ENCODE results near the gene GALNT4.

GALNT4 gene

DNA sequence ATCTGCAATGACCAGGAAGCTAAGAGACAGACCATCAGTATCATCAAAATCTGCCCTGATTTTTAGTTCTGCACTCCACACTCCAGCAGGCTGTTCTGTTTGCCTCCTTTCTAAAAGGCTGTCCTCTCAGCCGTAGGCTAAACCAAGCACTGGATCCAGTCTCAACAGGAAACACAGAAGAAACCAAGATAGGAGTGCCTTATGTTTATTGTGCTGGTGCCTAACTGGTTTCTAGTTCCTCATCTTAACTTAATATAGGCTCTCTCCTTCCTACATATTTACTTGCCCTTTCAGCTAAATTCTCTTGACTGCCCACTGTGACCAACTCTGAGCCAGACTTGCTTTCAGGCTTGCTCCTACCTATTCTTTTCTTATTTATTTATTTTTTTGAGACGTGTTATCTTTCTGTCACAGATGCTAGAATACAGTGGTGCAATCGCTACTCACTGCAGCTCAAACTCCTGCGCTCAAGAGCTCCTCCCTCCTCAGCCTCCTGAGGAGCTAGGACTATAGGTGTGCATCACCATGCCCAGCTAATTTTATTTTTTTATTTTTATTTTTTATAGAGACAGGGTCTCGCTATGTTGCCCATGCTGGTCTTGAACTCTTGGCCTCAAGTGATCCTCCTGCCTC, 30.8 kb downstream of the GALNT4 start:
- DNase-seq (ENCODE audit: low spot score) = no peak

DNA sequence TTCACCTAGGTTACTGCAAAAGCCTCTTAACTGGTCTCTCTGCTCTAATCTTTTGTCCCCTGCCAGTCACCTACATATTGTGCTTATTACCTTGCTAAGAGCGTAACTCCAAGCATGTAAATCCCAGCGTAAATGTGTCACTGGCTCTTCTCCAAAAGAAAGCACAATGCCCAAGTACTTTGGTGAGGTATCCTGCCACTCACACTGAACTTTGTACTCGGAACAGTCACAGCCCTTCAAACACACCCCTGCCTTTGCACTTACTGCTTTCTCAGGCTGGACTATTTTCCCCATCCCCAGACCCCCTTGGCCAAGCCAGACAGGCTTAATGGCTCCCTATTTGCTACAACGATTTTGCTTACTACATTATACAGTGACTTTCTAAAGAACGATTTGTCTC, 31.7 kb downstream of the GALNT4 start:
- DNase-seq (ENCODE audit: low spot score) = no peak

DNA sequence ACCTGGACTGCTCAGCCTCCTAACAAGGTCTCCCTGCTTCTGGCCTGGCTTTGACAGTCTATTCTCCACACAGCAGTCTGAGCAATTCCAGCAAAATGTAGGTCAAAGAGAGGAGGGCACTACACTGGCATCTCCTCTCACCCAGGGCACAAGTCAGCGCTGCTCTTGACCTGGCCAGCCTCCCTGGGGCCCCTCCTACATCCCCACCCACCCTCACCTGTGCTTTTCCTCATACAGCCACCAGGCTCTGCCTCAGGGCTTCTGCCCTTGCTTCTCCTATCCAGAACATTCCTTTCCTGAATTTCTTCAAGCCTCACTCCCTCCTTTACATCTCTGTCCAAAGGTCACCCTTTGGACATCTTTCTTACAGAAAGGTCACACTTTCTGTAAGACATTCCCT, 33.7 kb downstream of the GALNT4 start:
- DNase-seq (ENCODE audit: low spot score) = no peak

DNA sequence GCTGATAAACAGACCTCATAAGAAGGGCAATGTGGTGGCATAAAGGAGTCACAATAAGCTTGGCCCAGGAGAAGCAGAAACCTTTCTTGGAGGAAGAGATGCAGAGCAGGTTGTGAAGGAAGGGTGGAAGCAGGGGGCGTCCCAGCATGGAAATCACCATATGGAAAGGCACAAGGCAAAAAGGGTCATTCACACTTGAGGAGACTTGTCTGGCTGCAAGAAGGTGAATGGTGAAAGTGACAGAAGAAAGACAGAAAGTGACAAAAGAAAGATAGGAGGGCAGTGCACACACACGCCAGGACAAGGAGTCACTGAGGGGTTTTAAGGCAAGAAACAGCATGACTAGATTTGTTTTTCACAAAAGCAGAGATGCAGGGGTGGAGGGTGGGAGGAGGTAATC, 38.3 kb downstream of the GALNT4 start:
- no peak for DNase-seq (ENCODE audit: low spot score)

DNA sequence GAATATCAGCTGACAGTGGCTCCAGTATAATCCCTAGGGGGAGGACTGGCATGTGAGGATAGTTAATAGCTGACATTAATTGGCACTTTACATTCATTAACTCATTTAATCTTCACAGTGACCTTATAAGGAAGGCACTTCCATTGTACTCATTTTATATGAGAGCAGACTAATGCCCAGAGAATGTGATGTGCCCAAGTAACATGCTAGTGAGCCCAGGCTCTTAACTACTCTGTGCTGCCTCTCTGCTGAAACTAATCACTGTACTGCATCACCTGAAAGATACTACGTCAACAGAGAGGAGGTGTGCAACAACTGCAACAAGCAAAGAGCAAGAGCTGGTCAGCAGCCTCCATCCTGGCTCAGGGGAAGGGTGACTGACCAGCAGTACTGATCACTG, 40.1 kb downstream of the GALNT4 start:
- DNase-seq (ENCODE audit: low spot score) = no peak

DNA sequence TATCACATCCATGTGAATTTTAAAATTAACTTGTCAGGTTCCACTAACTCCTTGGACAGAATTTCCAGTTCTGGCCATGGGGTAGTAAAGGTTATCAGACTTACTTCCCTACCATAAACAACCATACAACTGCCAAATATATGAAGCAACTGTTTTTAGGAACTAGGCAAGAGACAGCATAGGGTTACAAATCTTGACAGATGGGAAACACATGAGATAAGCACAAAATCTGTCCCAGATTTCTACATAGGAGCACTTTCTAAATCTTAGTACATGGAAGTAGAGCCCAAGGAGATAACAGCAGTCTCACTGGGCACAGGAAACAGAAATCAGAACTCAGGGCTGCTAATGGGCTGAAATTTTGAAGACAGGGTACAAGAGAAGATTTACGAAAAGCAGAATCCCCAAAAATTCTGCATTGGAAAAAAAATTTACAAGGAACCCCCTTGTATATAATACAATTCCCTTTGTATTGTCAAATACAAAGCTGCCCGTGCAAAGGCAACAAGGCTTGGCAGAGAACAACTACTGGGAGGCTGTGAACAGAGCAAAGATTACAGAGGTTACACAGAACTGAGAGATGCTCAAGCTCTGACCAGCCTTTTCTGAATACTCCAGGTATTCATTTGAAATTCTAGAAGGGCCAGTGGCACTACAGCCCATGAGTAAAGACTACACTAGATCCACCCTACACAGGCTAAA, 43.2 kb downstream of the GALNT4 start:
- DNase-seq (ENCODE audit: low spot score) = no peak

DNA sequence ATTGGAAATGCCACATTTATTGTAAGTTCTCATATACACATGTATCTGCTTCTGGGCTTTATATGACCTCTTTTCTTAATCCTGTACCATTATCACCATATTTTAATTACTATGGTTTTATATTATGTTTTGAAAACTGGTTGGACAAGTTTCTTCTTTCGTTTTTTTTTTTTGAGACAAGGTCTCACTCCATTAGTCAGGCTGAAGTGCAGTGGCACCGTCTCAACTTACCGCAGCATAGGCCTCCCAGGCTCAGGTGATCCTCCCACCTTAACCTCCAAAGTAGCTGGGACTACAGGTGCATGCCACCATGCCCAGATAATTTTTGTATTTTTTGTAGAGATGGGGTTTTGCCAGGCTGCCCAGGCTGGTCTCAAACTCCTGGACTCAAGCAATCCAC, 44.6 kb downstream of the GALNT4 start:
- no peak for DNase-seq (ENCODE audit: low spot score)

DNA sequence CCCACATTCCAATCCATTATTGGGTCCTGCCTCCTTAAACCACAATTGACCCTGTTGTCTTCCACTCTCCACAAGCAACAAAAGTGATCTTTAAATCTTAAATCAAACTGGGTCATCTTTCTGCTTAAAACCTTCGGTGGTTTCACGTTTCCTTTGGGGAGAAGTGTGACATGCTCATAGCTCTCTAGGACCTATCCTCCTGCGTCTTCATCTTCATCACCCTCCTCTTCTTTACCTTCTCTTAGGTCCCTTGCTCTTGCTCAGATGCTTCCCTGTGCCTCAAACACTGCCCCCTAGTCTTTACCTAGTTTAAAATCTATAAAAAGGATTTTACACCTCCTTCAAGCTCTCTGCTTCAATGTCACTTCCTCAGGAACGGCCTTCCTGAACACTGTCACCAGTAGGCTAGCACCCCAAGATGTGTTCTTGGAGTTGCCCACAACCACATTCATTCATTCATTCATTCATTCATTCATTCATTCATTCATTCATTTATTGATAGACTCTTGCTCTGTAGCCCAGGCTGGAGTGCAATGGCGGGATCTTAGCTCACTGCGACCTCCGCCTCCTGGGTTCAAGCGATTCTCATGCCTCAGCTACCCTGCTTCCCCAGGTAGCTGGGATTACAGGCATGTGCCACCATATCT, 46.8 kb downstream of the GALNT4 start:
- DNase-seq (ENCODE audit: low spot score) = no peak

DNA sequence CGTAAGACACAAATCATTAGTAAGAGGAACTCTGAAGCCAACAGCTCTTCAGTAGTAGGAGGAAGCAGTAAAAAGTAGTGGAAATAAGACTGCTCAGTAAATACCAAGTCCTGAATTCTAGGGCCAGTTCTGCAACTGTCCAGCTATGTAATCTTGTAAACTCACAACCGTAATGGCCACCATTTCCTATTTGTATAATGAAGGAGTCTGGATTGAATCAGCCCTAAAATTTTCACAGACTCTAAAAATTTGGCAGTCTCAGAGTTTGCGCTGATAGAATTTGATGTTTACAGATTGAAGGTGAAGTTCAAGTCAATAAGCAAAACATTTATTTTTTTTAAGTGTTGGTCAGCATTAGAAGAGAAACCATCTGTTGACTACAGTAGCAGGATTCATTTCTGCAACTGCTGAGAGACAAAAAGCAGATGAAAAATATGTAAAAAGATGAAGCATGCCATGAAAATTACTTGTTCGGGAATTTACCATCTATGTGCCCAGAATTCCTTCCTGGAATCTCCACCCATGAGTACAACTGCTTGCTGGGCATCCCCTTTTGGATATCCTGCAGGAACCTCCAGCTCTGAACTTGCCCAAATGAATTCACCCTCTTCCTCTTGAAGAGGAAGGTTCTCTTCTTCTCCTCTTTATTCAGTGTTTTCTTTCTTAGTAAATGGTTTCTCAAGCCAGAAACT, 47.5 kb downstream of the GALNT4 start:
- no peak for DNase-seq (ENCODE audit: low spot score)

DNA sequence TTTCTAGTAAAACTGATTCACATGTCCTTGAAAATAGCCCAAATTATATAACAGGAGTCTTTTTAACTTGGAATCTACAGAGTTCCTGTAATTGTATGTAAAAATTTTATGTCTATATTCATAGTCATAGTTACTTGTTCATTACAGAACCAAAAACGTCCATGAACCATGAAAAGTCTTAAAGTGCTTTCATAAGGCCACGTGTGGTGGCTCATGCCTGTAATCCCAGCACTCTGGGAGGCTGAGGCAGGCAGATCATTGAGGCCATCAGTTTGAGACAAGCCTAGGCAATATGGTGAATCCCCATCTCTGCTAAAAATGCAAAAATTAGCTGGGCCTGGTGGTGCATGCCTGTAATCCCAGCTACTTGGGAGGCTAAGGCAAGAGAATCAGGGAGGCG, 48.4 kb downstream of the GALNT4 start:
- DNase-seq (ENCODE audit: low spot score) = no peak

DNA sequence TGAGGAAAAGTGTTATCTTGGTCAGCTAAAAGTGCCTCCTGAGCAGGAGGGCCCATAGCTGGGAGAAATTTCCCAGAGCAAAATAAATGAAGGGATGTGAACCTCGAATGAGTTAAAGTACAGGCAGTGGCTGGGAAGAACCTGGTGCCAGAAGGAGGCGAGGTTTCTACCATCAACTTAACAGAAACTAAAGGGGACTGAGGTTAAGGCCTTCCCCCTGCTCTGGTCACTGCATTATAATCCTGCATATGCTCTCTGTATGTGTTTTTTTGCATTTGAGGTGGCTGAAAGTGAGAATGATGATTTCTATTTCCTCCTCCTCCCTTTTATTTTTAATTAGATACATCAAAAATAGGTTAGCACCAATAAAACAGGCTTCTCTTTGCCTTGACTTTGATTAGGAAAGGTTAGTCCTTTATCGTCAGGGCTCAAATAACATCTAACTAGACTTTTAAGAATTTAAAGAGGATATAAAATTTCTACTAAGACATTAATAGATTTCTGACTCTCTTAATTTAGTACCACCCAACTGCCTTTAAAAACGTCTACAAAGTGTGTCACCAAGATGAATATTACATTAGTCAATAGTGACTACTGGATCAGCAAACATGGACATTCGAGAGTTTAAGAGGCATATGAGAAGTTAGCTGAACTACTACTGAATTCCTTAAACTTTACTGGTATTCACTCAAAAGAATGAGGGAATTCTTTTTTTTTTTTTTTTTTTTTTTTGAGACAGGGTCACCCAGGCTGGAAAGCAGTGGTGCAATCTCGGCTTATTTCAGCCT, 49.2 kb downstream of the GALNT4 start:
- DNase-seq (ENCODE audit: low spot score) = no peak

DNA sequence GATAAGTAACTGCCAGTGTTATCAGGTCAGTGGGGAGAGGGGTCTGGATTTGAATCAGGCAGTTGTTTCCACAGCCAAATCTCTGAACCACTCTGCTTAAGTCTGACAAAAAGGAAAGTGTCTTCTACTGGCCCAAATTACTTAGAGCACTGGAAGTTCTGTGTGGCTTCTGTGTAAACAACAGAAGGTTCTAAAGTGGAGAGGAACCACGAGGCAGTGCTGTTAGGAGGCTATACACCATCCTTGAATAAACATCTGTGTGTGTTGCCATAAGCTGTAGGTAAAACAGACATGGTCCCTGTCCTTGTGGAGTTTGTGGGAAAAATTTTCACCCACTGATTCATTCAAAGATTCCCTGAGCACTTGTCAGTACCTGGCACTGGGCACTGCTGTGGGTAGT, 50.0 kb downstream of the GALNT4 start:
- DNase-seq (ENCODE audit: low spot score) = no peak
